Activated T-helper 1 cell treated with Interleukin-2 at 50 U/mL for 16 hours (primary cell): Measurements from ENCODE around the gene IL31.
A peak's percentile ranks its signal among the peaks of the same experiment; 100 is the strongest.

Experiments
- DNase-seq: peaks from one replicate; pipeline ENCODE4 v3.0.0-alpha.2; 2020; ENCODE audit warnings: low read depth

The IL31 gene

DNA sequence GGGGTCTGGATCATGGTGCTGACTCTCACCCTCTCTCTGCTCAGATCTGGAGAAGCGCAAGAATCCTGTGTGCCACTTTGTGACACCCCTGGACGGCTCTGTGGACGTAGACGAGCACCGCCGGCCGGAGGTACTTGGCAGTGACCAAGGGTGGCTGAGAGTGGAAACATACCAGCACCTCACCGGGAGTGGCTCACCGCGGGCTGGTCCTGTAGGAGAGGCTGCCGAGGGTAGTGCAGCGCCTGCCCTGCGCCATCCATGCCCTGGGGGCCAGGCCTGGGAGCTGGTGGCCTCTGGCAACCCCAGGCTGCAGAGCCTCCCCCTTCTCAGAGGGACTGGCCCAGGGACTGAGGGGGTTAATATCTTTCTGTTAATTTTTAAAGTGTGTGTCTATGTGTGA is 46.2 kb downstream of the IL31 start:
- no peak for DNase-seq

DNA sequence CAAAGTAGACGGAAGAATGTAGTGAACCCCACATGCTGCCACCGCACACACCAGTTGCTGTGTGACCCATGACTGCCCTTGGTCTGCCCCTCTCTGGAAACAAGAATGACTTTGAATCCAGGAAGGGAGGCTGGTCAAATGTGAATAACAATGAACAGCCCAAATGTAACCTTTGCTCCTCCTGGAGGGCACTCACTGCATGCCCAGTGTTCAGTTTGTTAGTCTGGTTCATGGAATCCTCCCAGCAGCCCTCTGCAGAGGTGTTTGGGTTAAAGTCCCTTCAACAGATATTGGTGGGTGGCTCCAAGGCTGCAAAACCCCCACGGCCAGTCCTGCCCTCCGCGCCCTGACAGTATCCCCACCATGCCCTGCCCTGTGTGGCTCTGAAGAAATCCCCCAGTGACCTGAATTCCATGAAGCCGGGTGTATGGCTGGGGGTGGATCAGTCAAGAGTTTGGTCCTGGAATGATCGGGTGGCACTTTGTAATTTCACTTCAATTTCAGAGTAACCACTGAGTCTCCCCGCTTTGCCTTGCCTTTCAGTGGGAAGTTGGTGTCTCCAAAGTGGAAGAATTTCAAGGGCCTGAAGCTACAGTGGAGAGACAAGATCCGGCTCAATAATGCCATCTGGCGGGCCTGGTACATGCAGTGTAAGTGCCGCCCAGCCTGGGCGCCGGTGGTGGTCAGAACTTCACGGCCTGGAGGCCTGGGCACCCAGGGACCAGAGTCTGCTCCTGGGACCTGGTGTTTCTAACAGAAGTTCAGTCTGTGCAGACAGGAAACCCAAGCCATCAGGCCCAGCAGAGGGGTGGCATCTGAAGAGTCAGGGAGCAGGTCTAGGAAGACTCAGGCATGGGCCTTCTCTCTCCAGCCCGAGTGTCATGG is 47.1 kb downstream of the IL31 start:
- no peak for DNase-seq

DNA sequence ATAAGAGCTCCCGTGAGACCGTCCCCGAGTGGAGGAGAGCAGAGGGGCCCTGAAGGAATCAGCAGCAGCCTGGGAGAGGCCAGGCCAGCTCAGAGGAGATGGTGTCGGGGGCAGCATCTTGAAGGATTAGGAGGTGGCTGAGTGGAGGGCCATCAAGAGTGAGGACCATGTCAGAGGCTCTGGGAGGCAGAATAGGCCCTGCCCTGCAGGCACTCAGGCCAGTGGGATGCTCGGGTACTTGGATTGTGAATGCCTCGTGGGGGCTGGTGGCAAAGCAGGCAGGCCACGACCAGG is 47.7 kb downstream of the IL31 start:
- DNase-seq: no peak

DNA sequence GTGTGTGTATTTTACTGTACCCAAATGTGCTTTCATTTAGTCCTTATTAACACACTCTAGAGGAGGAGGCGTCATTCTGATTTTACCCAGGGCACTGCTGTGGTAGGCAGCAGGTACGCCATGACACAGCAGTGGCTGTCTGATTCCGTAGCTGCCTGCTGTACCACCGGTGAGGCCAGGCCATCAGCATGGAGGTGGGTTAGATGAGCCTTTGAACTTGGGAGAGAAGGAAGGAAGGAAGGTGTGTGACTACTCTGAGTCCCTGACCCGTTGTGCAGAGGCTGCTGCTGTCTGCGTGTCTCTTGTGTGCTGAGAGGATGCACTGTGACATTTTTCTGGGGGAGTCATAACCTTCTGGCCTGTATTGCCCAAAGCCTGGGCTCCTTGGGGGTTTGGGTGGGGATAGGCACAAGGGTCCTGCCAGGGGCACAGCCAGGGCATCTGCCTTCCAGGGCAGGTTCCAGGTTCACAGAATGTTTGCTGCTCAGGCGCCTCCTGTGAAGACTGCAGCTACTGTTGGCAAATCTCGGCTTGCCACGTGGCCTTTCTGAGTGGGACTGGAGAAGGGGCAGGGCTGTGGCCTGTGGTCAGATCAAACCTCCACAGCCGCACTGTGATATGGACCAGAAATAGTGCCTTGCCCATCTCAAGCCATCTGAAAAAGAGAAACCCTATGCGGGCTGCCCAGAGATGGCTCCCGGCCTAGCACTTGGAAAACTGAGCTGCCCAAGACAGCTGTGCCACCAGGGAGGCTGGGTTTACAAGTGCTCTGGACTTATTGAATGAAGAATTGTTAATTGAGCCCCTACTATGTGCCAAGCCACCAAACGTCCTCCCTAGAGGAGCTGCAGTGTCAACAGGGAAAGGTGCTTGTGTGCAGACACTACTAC is 48.3 kb downstream of the IL31 start:
- no peak for DNase-seq

DNA sequence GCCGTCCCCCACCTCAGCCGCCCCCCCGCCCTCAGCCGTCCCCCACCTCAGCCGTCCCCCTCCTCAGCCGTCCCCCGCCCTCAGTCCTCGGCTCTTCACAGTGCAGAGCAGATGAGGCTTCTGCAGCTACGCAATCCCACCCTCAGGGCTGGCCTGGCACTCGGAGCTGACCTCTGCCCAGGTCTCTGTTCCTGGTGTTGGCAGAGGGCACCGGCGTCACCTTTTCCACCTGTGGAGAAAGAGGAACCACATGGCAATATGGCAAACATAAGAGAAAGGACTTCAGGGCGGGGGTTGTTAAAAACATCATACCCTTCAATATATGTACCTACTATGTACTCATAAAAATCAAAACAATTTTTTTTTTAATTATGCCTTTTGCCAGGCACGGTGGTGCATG is 49.7 kb downstream of the IL31 start:
- DNase-seq: no peak

DNA sequence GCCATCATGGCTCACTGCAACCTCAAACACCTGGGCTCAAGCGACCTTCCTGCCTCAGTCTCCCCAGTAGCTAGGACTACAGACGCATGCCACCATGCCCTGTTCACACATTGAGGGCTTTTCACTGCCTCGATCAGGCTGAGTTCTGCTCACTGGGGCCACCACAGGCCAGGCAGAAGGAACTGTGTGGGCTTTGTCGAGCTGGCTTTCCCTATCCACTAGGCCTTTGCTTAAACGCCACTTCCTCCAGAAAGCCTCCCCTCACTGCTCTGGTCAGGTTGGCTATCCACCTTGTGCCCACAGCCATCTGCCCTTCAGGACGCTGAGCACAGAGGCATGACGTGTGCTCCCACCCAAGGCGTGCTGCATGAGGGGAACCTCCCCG is 50.3 kb downstream of the IL31 start:
- no peak for DNase-seq

DNA sequence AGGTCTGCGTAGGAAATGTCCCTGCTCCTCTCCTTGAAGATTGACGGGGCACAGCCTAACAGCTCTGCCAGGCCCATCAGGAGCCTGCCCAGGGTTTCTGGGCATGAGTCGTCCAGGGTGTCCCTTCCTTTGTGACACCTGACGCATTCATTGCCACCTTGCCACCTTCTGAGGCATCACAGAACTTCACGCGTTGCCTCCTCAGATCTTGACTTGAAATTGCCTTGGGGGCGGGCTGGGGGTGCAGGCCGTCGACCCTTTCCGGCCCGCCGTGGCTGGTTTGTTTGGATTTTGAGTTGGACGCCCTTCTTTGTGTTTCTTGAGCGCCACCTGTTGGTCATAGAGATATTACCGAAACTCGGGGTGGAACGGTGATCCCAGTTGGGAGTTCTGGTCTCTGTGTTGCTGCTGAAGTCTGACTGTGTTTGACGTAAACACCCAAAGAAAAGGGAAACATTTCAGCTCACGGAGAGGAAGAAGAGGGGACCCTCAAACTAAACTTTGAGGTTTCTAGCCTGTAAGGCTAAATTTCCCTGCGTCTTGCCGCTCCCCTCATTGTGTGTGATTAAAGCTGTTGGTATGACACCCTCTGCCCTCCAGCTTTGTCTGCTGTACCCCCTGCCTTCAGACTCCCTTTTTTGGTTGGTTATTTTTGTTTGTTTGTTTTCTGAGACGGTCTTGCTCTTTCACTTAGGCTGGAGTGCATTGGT is 50.8 kb downstream of the IL31 start:
- peak; percentile 37 for DNase-seq
